Parathyroid adenoma (tissue), 2 donors: ENCODE measurements around the gene C19orf12.

Experiments used
- H2AFZ ChIP-seq: fragments of 300-600 bp; sonication (generic); one replicate; pipeline ENCODE4 v1.7.0; 2017; ENCODE audit warnings: antibody characterized with exemption, mild to moderate bottlenecking
- H3K27ac ChIP-seq: fragments of 300-600 bp; sonication (generic); one replicate; pipeline ENCODE4 v1.7.0; 2017
- H3K27me3 ChIP-seq: fragments of 300-600 bp; sonication (generic); one replicate; pipeline ENCODE4 v1.7.0; 2017; ENCODE audit warnings: low read length; ENCODE audit not compliant: control insufficient read depth, insufficient read depth
- H3K36me3 ChIP-seq: fragments of 300-600 bp; sonication (generic); one replicate; pipeline ENCODE4 v1.7.0; 2017; ENCODE audit warnings: low read length; ENCODE audit not compliant: control insufficient read depth, insufficient read depth
- H3K4me1 ChIP-seq: fragments of 300-600 bp; sonication (generic); one replicate; pipeline ENCODE4 v1.7.0; 2017; ENCODE audit warnings: control low read depth
- H3K4me2 ChIP-seq: fragments of 300-600 bp; sonication (generic); one replicate; pipeline ENCODE4 v1.7.0; 2017; ENCODE audit warnings: low read length
- H3K4me3 ChIP-seq: fragments of 300-600 bp; sonication (generic); one replicate; pipeline ENCODE4 v1.7.0; 2017; ENCODE audit warnings: low read depth, low read length
- H3K79me2 ChIP-seq: fragments of 300-600 bp; sonication (generic); one replicate; pipeline ENCODE4 v1.7.0; 2017; ENCODE audit warnings: control low read depth
- H3K9ac ChIP-seq: fragments of 300-600 bp; sonication (generic); one replicate; pipeline ENCODE4 v1.7.0; 2017; ENCODE audit warnings: mild to moderate bottlenecking
- H3K9me3 ChIP-seq: fragments of 300-600 bp; sonication (generic); one replicate; pipeline ENCODE4 v1.7.0; 2017; ENCODE audit warnings: low read length; ENCODE audit not compliant: control insufficient read depth
- TF ChIP-seq, protein P1 (sequence below): fragments of 300-600 bp; sonication (generic); IDR thresholded peaks from one replicate; pipeline ENCODE4 v1.7.0; 2017; ENCODE audit warnings: antibody characterized with exemption, mild to moderate bottlenecking
- donor health status: primary hyperparathyroidism.

The C19orf12 gene

GRCh38 chr19:29650772-29651387, 64.2 kb downstream of the C19orf12 start:
- H2AFZ ChIP-seq = no peak overlapping the region
- no peaks in the 10 kb centered on the region for H3K36me3 ChIP-seq
- TF ChIP-seq, protein P1, sequence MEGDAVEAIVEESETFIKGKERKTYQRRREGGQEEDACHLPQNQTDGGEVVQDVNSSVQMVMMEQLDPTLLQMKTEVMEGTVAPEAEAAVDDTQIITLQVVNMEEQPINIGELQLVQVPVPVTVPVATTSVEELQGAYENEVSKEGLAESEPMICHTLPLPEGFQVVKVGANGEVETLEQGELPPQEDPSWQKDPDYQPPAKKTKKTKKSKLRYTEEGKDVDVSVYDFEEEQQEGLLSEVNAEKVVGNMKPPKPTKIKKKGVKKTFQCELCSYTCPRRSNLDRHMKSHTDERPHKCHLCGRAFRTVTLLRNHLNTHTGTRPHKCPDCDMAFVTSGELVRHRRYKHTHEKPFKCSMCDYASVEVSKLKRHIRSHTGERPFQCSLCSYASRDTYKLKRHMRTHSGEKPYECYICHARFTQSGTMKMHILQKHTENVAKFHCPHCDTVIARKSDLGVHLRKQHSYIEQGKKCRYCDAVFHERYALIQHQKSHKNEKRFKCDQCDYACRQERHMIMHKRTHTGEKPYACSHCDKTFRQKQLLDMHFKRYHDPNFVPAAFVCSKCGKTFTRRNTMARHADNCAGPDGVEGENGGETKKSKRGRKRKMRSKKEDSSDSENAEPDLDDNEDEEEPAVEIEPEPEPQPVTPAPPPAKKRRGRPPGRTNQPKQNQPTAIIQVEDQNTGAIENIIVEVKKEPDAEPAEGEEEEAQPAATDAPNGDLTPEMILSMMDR = no peak
- H3K27ac ChIP-seq = no peak overlapping the region
- no peaks in the 10 kb centered on the region for H3K27me3 ChIP-seq
- H3K4me3 ChIP-seq = no peak overlapping the region
- no peak overlapping the region for H3K9ac ChIP-seq
- no peaks in the 10 kb centered on the region for H3K4me1 ChIP-seq
- H3K79me2 ChIP-seq = no peaks in the 10 kb centered on the region
- H3K4me2 ChIP-seq = no peak overlapping the region
- no peaks in the 10 kb centered on the region for H3K9me3 ChIP-seq
